Stimulated activated CD8-positive, alpha-beta memory T cell treated with anti-CD3 and anti-CD28 coated beads, Interleukin-12 subunit alpha, Interleukin-12 subunit beta, amount 100 ng/mL, for 24 hours (primary cell): ENCODE measurements around the gene KCNQ1.

ENCODE experiments used
- DNase-seq: peaks from one replicate; pipeline ENCODE4 v3.0.0-alpha.2; 2020; ENCODE audit errors: extremely low read depth

The KCNQ1 gene

GRCh38 chr11:2883979-2884815 is 439.4 kb downstream of the KCNQ1 start:
- no peak for DNase-seq

- DNase-seq: no peak
These were observed 440.3 kb downstream of the KCNQ1 start for GRCh38 chr11:2885017-2885677.

- peak; percentile 58 for DNase-seq
These were observed 440.9 kb downstream of the KCNQ1 start, which contains the start of gene CDKN1C for GRCh38 chr11:2885678-2886081. CDKN1C (minus strand) TSS chr11:2885775; CDS start chr11:2885456, 319 bp downstream.

- DNase-seq: no peak
These were observed 441.5 kb downstream of the KCNQ1 start for GRCh38 chr11:2886191-2886894.

- DNase-seq: no peak
These were observed 442.1 kb downstream of the KCNQ1 start for GRCh38 chr11:2886936-2887335.

GRCh38 chr11:2887515-2888195 is 442.8 kb downstream of the KCNQ1 start:
- no peak for DNase-seq

GRCh38 chr11:2888266-2888968 is 443.6 kb downstream of the KCNQ1 start:
- DNase-seq: peak; percentile 65

- no peak for DNase-seq
These were observed 444.8 kb downstream of the KCNQ1 start for GRCh38 chr11:2889362-2890273.

- no peak for DNase-seq
These were observed 445.9 kb downstream of the KCNQ1 start for GRCh38 chr11:2890466-2891294.

- no peak for DNase-seq
These were observed 446.8 kb downstream of the KCNQ1 start for GRCh38 chr11:2891326-2892214.

- DNase-seq: no peak
These were observed 447.6 kb downstream of the KCNQ1 start for GRCh38 chr11:2892215-2892966.

- DNase-seq: no peak
These were observed 448.2 kb downstream of the KCNQ1 start for GRCh38 chr11:2892967-2893528.

- DNase-seq: no peak
These were observed 449.1 kb downstream of the KCNQ1 start for GRCh38 chr11:2893935-2894334.

- no peak for DNase-seq
These were observed 451.2 kb downstream of the KCNQ1 start for GRCh38 chr11:2896047-2896446.

- DNase-seq: no peak
These were observed 452.2 kb downstream of the KCNQ1 start for GRCh38 chr11:2897048-2897447.

- no peak for DNase-seq
These were observed 453.7 kb downstream of the KCNQ1 start for GRCh38 chr11:2898366-2899079.
